Esophagus squamous epithelium (tissue), 5 donors: Measurements from ENCODE around the gene MTA1. TPM values are rescaled to one million over a fixed set of nuclear protein-coding genes. Genes with fewer than 3 reads are reported as not detected.

Experiments
- DNase-seq: peaks from one replicate; lab custom pipeline; 2025; lab: John Stamatoyannopoulos, UW
- H3K27ac ChIP-seq, 4 donors: fragments of 200-600 bp; sonication (generic); one replicate each; pipeline ENCODE4 v1.5.1; 2016 to 2019; ENCODE audit warnings: mild to moderate bottlenecking in 1 of 4
- H3K27me3 ChIP-seq, 4 donors: fragments of 200-600 bp; sonication (generic); 1 replicate in 3 of 4; 2 replicates in 1 of 4; pipeline versions ENCODE4 v1.5.1 to v1.6.0; 2017 to 2021; ENCODE audit warnings: antibody characterized with exemption in 1 of 4
- H3K36me3 ChIP-seq, 3 donors: fragments of 200-600 bp; sonication (generic); one replicate each; pipeline ENCODE4 v1.5.1; 2016 to 2019
- H3K4me1 ChIP-seq, 3 donors: fragments of 200-600 bp; sonication (generic); one replicate each; pipeline ENCODE4 v1.5.1; 2017 to 2019
- H3K4me3 ChIP-seq, 4 donors: fragments of 200-600 bp; sonication (generic); 1 replicate in 3 of 4; 2 replicates in 1 of 4; pipeline ENCODE4 v1.5.1; 2016 to 2019; ENCODE audit warnings: mild to moderate bottlenecking in 2 of 4, moderate library complexity in 1 of 4
- H3K9me3 ChIP-seq, 3 donors: fragments of 200-600 bp; sonication (generic); one replicate each; pipeline ENCODE4 v1.5.1; 2016 to 2019
- POLR2A ChIP-seq, 4 donors: fragments of 450-650 bp; IDR thresholded peaks; one replicate each; pipeline ENCODE4 v1.6.1; 2017; ENCODE audit warnings: antibody characterized with exemption in 4 of 4, mild to moderate bottlenecking in 4 of 4, moderate library complexity in 3 of 4
- WGBS, 2 donors: methylation state at CpG; one replicate each; pipeline ENCODE4 v1.1.5; 2018; 5-methylcytosine and 5-hydroxymethylcytosine counted together
- intact Hi-C: fragments of 100-400 bp; cut with DNase I; formaldehyde crosslinking; loops from one replicate; pipeline ENCODE4 v1.15.0; 2022
- total RNA-seq, 4 donors: library from RNA; depleted of rRNA; stranded (reverse); fragments of >200 nt; gene quantifications; one replicate each; pipeline ENCODE4 v1.1.0, GENCODE V29; 2016
- TF ChIP-seq, protein P1 (sequence below), 6 experiments: fragments of 450-650 bp in 4 of 6; fragments of 200-600 bp in 2 of 6; sonication (generic) in 2 of 6; IDR thresholded peaks; one replicate each; pipeline ENCODE4 v1.5.1; 2016 to 2019; ENCODE audit warnings: antibody characterized with exemption in 6 of 6, mild to moderate bottlenecking in 4 of 6, moderate library complexity in 4 of 6
- donor health status: DM: yes; HTN: yes; CAD: no.

MTA1 gene
- total RNA-seq, 4 donors from 2014 or later = 19.9 to 64.7 (median 39.6) TPM

DNA sequence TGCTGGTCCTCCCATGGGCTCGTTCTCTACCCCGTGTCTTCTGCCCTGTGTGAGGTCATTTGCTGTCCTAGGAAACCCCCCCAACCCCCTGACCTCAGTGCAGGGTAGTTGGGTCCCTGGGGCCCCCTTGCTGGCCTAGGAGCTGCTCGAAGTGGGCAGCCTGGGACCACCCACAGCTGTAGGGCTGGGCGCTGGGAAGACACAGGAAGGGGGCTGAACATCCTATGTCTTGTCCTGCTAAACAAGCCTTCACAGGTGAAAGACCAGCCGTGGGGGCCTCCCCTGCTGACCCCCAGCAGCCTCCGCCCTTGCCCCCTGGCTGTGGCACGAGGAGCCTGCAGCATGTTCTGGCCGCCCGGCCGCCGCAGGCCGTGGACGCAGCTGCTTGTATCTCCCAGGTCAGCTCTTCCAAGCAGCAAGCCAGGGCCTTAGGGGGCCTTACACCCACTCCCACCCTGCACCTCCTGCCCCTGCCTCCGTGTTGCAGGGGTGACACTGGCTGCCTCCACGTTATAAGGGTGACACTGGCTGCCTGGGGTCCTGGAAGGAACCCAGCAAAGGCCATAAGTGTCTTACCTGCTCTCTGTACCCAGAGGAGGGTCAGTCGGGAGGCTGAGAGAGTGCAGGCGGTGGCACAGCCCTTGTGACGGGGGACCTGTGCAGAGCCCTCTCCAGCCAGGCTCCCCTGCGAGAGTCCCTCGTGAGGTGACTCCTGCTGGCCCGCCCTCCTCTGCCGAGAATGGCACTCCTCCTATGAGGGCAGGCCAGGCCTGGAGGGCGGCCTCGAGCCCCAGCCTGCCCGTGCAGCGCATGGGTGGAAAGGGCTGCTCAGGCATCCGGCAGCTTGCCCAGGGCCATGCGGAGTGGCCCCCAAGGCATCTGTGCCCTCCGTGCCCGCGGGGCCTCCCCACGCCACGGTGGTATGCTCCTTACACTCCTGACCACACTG, 32.8 kb upstream of the MTA1 start:
- peaks cover 0 to 80% (median 16%) of the 10 kb centered on the region in 3 donors for H3K36me3 ChIP-seq
- no peak overlapping the region for H3K27ac ChIP-seq
- H3K9me3 ChIP-seq = no peaks in the 10 kb centered on the region
- TF ChIP-seq, protein P1, sequence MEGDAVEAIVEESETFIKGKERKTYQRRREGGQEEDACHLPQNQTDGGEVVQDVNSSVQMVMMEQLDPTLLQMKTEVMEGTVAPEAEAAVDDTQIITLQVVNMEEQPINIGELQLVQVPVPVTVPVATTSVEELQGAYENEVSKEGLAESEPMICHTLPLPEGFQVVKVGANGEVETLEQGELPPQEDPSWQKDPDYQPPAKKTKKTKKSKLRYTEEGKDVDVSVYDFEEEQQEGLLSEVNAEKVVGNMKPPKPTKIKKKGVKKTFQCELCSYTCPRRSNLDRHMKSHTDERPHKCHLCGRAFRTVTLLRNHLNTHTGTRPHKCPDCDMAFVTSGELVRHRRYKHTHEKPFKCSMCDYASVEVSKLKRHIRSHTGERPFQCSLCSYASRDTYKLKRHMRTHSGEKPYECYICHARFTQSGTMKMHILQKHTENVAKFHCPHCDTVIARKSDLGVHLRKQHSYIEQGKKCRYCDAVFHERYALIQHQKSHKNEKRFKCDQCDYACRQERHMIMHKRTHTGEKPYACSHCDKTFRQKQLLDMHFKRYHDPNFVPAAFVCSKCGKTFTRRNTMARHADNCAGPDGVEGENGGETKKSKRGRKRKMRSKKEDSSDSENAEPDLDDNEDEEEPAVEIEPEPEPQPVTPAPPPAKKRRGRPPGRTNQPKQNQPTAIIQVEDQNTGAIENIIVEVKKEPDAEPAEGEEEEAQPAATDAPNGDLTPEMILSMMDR (IDR thresholded peaks at IDR 0.05) = no peak
- TF ChIP-seq POLR2A (IDR thresholded peaks at IDR 0.05) = no peak
- no peak overlapping the region for H3K4me3 ChIP-seq
- WGBS, 2 donors = 73 to 92% methylated on average over 2 to 5 of the region's 33 CpGs
- no peaks in the 10 kb centered on the region for H3K27me3 ChIP-seq
- no peak for DNase-seq
- H3K4me1 ChIP-seq = peaks cover 17 to 57% (median 17%) of the 10 kb centered on the region in 3 donors
- intact Hi-C loops = no loop called here

DNA sequence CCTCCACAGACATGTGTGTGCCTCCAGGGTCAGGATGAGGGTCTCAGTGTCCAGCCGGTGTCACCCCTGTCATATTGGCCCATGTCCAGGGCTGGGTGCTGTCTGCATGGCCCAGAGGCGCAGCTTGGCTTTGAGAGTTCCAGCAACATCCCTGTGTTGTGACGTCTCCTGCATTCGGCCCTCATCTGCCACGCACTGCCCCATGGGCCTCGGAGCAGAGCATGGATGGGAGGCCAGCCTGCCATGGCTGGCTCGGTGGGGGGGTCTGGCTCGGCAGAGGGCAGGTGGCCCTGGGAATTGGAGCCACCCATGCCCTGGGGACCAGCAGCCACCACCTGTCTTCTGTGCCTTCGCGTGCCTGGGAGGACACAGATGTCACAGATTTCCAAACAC, 32.1 kb upstream of the MTA1 start:
- Histone ChIP-seq H3K9me3 (no peaks in the 10 kb centered on the region), H3K4me3 (no peak overlapping the region), H3K36me3 (peaks cover 0 to 80% (median 16%) of the 10 kb centered on the region in 3 donors), H3K27ac (no peak overlapping the region), H3K27me3 (no peaks in the 10 kb centered on the region), H3K4me1 (peaks cover 17 to 57% (median 17%) of the 10 kb centered on the region in 3 donors)
- no peak for DNase-seq
- no peak for TF ChIP-seq POLR2A (IDR thresholded peaks at IDR 0.05)
- TF ChIP-seq, protein P1 (IDR thresholded peaks at IDR 0.05) = no peak
- intact Hi-C loops = no loop called here
- WGBS, 2 donors = 70 to 83% methylated on average over 2 to 6 of the region's 10 CpGs

DNA sequence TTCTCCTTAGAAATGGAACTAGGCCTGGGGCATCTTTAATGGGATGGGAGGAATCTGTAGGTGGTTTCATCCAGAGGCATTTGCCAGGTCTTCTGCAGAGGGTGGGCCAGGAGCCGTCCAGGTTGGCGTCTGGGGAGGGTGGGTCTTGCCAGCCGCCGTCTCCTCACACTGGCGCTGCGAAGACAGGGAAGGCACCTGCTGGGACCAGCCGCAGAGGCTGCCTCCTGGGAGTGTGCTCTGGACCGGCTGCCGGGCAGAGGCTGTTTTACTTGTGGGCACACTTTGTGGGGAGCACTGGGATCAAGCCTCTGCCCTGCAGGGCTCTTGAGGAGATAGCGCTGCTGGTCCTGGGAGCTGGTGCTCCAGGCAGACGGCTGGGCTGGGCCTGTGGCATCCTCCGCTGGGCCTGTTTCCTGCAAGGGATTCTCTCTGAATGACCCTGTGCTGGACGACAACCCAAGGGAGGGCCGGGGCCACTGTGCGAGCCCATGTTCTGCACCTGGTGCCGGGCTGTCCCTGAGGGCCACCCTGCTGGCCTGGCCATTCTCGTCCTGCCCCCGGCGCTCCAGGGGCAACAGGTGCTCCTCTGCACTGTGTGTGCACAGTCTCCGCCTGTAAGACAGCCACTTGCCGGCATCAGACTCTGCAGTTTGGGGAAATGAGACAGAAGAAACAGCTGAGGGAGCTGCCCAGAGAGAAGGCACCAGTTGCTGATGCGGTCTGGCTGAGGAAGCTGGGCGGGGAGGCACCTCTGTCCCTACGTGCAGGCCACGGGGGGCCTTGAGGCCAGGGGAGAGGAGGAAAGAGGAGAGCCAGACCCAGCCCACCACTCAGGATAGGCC, 31.3 kb upstream of the MTA1 start:
- no peak for TF ChIP-seq POLR2A (IDR thresholded peaks at IDR 0.05)
- TF ChIP-seq, protein P1 (IDR thresholded peaks at IDR 0.05) = no peak
- H3K4me3 ChIP-seq = no peak overlapping the region
- no peaks in the 10 kb centered on the region for H3K9me3 ChIP-seq
- no peak for DNase-seq
- H3K36me3 ChIP-seq = peaks cover 0 to 80% (median 15%) of the 10 kb centered on the region in 3 donors
- peaks cover 17 to 57% (median 17%) of the 10 kb centered on the region in 3 donors for H3K4me1 ChIP-seq
- intact Hi-C loops = no loop called here
- WGBS, 2 donors = 84 to 85% methylated on average over 6 to 10 of the region's 25 CpGs
- H3K27ac ChIP-seq = peak overlapping the region in 1 of 4 donors; percentile 50
- H3K27me3 ChIP-seq = no peaks in the 10 kb centered on the region

DNA sequence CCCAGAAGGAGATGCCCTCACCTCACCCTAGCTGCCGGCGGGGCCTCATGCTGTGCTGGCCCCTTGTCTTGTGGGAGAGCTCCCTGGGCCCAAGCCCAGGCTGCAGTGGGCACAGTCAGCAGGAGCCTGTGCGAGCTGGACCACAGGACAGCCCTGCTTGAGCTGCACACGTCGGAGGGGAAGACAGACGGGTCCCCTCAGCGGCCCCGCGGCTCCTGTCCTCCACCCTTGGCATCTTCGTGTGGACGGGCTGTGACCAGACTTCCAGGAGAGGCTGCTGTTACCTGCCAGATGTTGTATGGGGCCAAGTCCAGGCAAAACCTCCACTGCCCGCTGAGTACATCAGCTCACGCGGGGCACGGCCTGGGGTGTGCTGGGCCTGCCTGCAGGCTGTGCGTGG, 30.7 kb upstream of the MTA1 start:
- intact Hi-C loops = no loop called here
- peaks cover 17 to 54% (median 17%) of the 10 kb centered on the region in 3 donors for H3K4me1 ChIP-seq
- H3K9me3 ChIP-seq = no peaks in the 10 kb centered on the region
- peak overlapping the region in 2 of 4 donors; percentile 6 to 50 for H3K27ac ChIP-seq
- 100% methylated on average over 1 of the region's 16 CpGs; no CpG with 5 or more reads in 1 of the 2 donors for WGBS, 2 donors
- H3K27me3 ChIP-seq = no peaks in the 10 kb centered on the region
- peaks cover 0 to 77% (median 9%) of the 10 kb centered on the region in 3 donors for H3K36me3 ChIP-seq
- no peak overlapping the region for H3K4me3 ChIP-seq
- TF ChIP-seq, protein P1 (IDR thresholded peaks at IDR 0.05) = no peak
- DNase-seq = no peak
